ENCODE results near the gene RPL21. TPM values are rescaled to one million over a fixed set of nuclear protein-coding genes. Genes with fewer than 3 reads are reported as not detected.

Gene RPL21
- total and polyA plus RNA-seq, 2 donors (not counting 1 experiment from before 2014, with no cell fraction given) = 831 to 1,841 TPM

DNA sequence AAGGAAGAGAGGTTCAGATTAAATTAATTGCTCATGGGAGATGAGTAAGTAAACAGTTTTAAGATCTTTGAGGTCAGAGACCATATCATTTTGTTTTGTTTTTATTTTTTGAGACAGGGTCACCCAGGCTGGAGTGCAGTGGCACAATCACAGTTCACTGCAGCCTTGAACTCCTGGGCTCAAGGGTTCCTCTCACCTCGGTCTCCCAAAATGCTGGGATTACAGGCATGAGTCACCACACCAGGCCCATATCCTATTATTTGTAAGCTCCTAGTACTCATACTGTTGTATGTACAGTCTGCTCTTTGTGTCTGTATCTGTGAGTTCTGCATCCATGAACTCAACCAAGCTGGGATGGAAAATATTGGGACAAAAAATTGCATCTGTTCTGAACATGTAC is 13.3 kb downstream of the RPL21 start:
- Histone ChIP-seq H3K9ac (ENCODE audit: insufficient read depth, low read length) (no peak overlapping the region), H3K27me3 (ENCODE audit: control insufficient read depth, insufficient read depth, low read length) (no peaks in the 10 kb centered on the region), H3K9me3 (ENCODE audit: control insufficient read depth, insufficient read depth, low read depth, low read length) (no peaks in the 10 kb centered on the region), H3K27ac (ENCODE audit: insufficient read depth, low read length) (peak overlapping the region; percentile 60), H3K36me3 (ENCODE audit: control insufficient read depth, insufficient read depth, low read length) (no peaks in the 10 kb centered on the region), H3K4me1 (ENCODE audit: control insufficient read depth, extremely low read depth, insufficient read depth, low read length) (peaks cover 9% of the 10 kb centered on the region), H4K20me1 (ENCODE audit: control insufficient read depth, extremely low read depth, insufficient read depth, low read length) (no peaks in the 10 kb centered on the region), H2AFZ (ENCODE audit: low read length) (no peak overlapping the region), H3K79me2 (ENCODE audit: control insufficient read depth, insufficient read depth, low read length) (no peaks in the 10 kb centered on the region), H3K4me3 (replicated peaks in 1 of 4; ENCODE audit: control extremely low read depth in 1 of 4, insufficient read depth in 1 of 4, low read depth in 3 of 4, low read length in 4 of 4) (no peak overlapping the region), H3K4me2 (ENCODE audit: extremely low read depth, insufficient read depth, low read length) (no peak overlapping the region)
- no peak for DNase-seq (ENCODE audit: low read depth in 2 of 2)
- TF ChIP-seq, protein P1, sequence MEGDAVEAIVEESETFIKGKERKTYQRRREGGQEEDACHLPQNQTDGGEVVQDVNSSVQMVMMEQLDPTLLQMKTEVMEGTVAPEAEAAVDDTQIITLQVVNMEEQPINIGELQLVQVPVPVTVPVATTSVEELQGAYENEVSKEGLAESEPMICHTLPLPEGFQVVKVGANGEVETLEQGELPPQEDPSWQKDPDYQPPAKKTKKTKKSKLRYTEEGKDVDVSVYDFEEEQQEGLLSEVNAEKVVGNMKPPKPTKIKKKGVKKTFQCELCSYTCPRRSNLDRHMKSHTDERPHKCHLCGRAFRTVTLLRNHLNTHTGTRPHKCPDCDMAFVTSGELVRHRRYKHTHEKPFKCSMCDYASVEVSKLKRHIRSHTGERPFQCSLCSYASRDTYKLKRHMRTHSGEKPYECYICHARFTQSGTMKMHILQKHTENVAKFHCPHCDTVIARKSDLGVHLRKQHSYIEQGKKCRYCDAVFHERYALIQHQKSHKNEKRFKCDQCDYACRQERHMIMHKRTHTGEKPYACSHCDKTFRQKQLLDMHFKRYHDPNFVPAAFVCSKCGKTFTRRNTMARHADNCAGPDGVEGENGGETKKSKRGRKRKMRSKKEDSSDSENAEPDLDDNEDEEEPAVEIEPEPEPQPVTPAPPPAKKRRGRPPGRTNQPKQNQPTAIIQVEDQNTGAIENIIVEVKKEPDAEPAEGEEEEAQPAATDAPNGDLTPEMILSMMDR (conservative IDR thresholded peaks at IDR 0.05 in 1 of 2, IDR thresholded peaks at IDR 0.05 in 1 of 2; ENCODE audit: low read depth in 1 of 2, low read length in 2 of 2) = no peak
- TF ChIP-seq EZH2 (IDR thresholded peaks at IDR 0.05; ENCODE audit: low read length, missing control alignments) = no peak

DNA sequence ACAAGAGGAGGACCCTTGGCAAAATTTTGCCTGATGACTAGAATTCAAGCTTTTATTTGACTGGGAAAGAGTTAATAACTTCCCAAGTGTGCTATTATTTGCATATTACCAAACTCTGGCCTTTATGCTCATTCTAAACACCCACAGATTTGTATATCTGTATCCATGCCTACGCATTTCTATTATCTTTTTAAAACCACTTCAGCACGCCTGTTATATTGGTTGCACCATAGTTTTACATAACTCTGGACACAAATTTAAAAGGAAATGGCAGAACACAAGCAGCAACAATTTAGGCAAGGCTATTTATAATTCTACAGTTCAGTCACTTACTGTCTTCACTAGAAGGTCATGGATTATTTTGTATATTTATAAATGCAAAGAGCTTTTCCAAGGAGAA is 15.6 kb downstream of the RPL21 start:
- no peak for DNase-seq (ENCODE audit: low read depth in 2 of 2)
- no peak for TF ChIP-seq EZH2 (IDR thresholded peaks at IDR 0.05; ENCODE audit: low read length, missing control alignments)
- TF ChIP-seq, protein P1 (conservative IDR thresholded peaks at IDR 0.05 in 1 of 2, IDR thresholded peaks at IDR 0.05 in 1 of 2; ENCODE audit: low read depth in 1 of 2, low read length in 2 of 2) = no peak
- Histone ChIP-seq H3K36me3 (ENCODE audit: control insufficient read depth, insufficient read depth, low read length) (no peaks in the 10 kb centered on the region), H4K20me1 (ENCODE audit: control insufficient read depth, extremely low read depth, insufficient read depth, low read length) (no peaks in the 10 kb centered on the region), H3K27me3 (ENCODE audit: control insufficient read depth, insufficient read depth, low read length) (no peaks in the 10 kb centered on the region), H2AFZ (ENCODE audit: low read length) (no peak overlapping the region), H3K27ac (ENCODE audit: insufficient read depth, low read length) (no peak overlapping the region), H3K4me2 (ENCODE audit: extremely low read depth, insufficient read depth, low read length) (no peak overlapping the region), H3K9ac (ENCODE audit: insufficient read depth, low read length) (no peak overlapping the region), H3K4me3 (replicated peaks in 1 of 4; ENCODE audit: control extremely low read depth in 1 of 4, insufficient read depth in 1 of 4, low read depth in 3 of 4, low read length in 4 of 4) (no peak overlapping the region), H3K9me3 (ENCODE audit: control insufficient read depth, insufficient read depth, low read depth, low read length) (no peaks in the 10 kb centered on the region), H3K4me1 (ENCODE audit: control insufficient read depth, extremely low read depth, insufficient read depth, low read length) (peaks cover 9% of the 10 kb centered on the region), H3K79me2 (ENCODE audit: control insufficient read depth, insufficient read depth, low read length) (no peaks in the 10 kb centered on the region)

DNA sequence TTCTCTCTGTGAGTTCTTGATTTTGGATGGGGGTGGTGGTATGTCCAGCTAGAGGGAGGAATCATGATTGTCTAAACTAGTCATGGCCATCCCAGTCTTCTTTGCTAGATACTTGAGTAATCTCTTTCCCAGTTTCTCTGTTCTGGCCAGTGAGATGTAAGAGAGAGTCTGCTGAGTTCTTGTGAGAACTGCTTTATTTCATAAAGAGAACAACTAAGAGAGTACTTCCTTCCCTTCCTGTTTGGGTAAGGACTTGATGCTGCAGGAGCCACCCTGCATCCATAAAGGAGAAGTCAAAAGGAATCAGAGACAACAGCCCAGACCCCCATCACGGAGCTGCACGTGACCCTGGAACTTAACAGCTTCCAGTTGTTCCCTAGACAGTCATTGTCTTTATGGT is 16.2 kb downstream of the RPL21 start:
- Histone ChIP-seq H3K9ac (ENCODE audit: insufficient read depth, low read length) (no peak overlapping the region), H3K79me2 (ENCODE audit: control insufficient read depth, insufficient read depth, low read length) (no peaks in the 10 kb centered on the region), H3K9me3 (ENCODE audit: control insufficient read depth, insufficient read depth, low read depth, low read length) (no peaks in the 10 kb centered on the region), H2AFZ (ENCODE audit: low read length) (no peak overlapping the region), H3K27ac (ENCODE audit: insufficient read depth, low read length) (no peak overlapping the region), H3K36me3 (ENCODE audit: control insufficient read depth, insufficient read depth, low read length) (no peaks in the 10 kb centered on the region), H3K27me3 (ENCODE audit: control insufficient read depth, insufficient read depth, low read length) (no peaks in the 10 kb centered on the region), H4K20me1 (ENCODE audit: control insufficient read depth, extremely low read depth, insufficient read depth, low read length) (no peaks in the 10 kb centered on the region), H3K4me2 (ENCODE audit: extremely low read depth, insufficient read depth, low read length) (no peak overlapping the region), H3K4me1 (ENCODE audit: control insufficient read depth, extremely low read depth, insufficient read depth, low read length) (peaks cover 9% of the 10 kb centered on the region), H3K4me3 (replicated peaks in 1 of 4; ENCODE audit: control extremely low read depth in 1 of 4, insufficient read depth in 1 of 4, low read depth in 3 of 4, low read length in 4 of 4) (no peak overlapping the region)
- no peak for TF ChIP-seq EZH2 (IDR thresholded peaks at IDR 0.05; ENCODE audit: low read length, missing control alignments)
- TF ChIP-seq, protein P1 (conservative IDR thresholded peaks at IDR 0.05 in 1 of 2, IDR thresholded peaks at IDR 0.05 in 1 of 2; ENCODE audit: low read depth in 1 of 2, low read length in 2 of 2) = no peak
- DNase-seq (ENCODE audit: low read depth in 2 of 2) = no peak

Data from fibroblast of lung (primary cell).